Peyer's patch (tissue), 4 donors: ENCODE data around the gene NKAIN2. TPM values are rescaled to one million over a fixed set of nuclear protein-coding genes. Genes with fewer than 3 reads are reported as not detected.

Source experiments
- DNase-seq, 3 donors: peaks; one replicate each; pipeline ENCODE4 v3.0.0-alpha.2; 2017 to 2019
- H3K27ac ChIP-seq, 4 donors: fragments of 200-600 bp; sonication (generic); one replicate each; pipeline ENCODE4 v1.5.1; 2016 to 2019
- H3K27me3 ChIP-seq, 2 donors: fragments of 200-600 bp; sonication (generic); one replicate each; pipeline ENCODE4 v1.5.1; 2019
- H3K36me3 ChIP-seq, 3 donors: fragments of 200-600 bp; sonication (generic); one replicate each; pipeline ENCODE4 v1.5.1; 2016 to 2019
- H3K4me1 ChIP-seq, 4 donors: fragments of 200-600 bp; sonication (generic); one replicate each; pipeline ENCODE4 v1.5.1; 2016 to 2019
- H3K4me3 ChIP-seq, 4 donors: fragments of 200-600 bp; sonication (generic); 1 replicate in 3 of 4; 2 replicates in 1 of 4; pipeline ENCODE4 v1.5.1; 2016 to 2019; ENCODE audit warnings: mild to moderate bottlenecking in 1 of 4
- H3K9me3 ChIP-seq, 4 donors: fragments of 200-600 bp; sonication (generic); one replicate each; pipeline ENCODE4 v1.5.1; 2016 to 2019; ENCODE audit warnings: mild to moderate bottlenecking in 1 of 4
- POLR2A ChIP-seq, 2 donors: fragments of 450-650 bp; IDR thresholded peaks; one replicate each; pipeline ENCODE4 v1.5.1; 2017; ENCODE audit warnings: antibody characterized with exemption in 2 of 2, mild to moderate bottlenecking in 2 of 2, moderate library complexity in 2 of 2
- total RNA-seq, 4 donors: library from RNA; depleted of rRNA; stranded (reverse); fragments of >200 nt; gene quantifications; one replicate each; pipeline ENCODE4 v1.1.0, GENCODE V29; 2016
- TF ChIP-seq, protein P1 (sequence below), 6 experiments: fragments of 450-650 bp in 4 of 6; fragments of 200-600 bp in 2 of 6; sonication (generic) in 1 of 6; IDR thresholded peaks; one replicate each; pipeline ENCODE4 v1.5.1; 2017 to 2019; ENCODE audit warnings: antibody characterized with exemption in 6 of 6, mild to moderate bottlenecking in 3 of 6, moderate library complexity in 1 of 6

Gene NKAIN2
- total RNA-seq, 4 donors from 2014 or later = not detected

DNA sequence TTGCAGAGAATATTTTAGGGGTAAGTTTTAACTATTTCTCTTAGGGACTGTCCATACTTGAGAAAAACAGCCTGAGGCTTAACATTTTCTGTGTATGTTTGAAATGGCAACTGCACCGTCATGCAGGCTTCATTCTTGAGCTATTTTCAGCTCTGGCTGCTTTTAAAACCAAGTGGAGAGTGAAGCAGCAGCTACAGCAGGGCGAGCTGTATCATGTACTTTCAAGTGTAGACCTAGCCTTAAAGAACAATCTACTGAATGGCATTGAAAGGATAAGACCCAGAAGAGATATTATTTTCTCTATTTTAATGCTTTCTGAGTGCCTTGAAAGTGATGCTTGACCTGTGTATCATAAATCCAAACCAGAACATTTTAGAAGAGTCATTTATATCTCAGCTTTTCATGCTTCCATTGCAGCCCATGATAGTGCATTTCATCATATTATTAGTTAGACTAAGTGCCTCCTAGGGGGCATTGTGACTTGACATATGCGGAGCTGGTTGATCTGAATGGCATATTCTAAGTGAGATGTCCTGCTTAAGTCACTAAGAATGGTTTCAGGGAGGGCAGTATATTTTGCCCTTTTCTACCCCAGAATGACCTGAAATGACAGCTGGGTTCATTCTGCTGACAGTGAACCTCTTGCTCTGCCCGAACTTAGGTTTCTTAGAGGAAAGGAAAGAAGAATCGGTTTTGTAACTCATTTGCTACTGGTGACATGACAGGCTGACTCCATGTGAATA lies 85.3 kb downstream of the NKAIN2 start:
- Histone ChIP-seq H3K27ac (no peak overlapping the region), H3K36me3 (no peaks in the 10 kb centered on the region), H3K9me3 (no peaks in the 10 kb centered on the region), H3K27me3 (no peaks in the 10 kb centered on the region), H3K4me1 (no peaks in the 10 kb centered on the region), H3K4me3 (no peak overlapping the region)
- no peak for DNase-seq
- TF ChIP-seq POLR2A (IDR thresholded peaks at IDR 0.05) = no peak
- TF ChIP-seq, protein P1, sequence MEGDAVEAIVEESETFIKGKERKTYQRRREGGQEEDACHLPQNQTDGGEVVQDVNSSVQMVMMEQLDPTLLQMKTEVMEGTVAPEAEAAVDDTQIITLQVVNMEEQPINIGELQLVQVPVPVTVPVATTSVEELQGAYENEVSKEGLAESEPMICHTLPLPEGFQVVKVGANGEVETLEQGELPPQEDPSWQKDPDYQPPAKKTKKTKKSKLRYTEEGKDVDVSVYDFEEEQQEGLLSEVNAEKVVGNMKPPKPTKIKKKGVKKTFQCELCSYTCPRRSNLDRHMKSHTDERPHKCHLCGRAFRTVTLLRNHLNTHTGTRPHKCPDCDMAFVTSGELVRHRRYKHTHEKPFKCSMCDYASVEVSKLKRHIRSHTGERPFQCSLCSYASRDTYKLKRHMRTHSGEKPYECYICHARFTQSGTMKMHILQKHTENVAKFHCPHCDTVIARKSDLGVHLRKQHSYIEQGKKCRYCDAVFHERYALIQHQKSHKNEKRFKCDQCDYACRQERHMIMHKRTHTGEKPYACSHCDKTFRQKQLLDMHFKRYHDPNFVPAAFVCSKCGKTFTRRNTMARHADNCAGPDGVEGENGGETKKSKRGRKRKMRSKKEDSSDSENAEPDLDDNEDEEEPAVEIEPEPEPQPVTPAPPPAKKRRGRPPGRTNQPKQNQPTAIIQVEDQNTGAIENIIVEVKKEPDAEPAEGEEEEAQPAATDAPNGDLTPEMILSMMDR (IDR thresholded peaks at IDR 0.05) = no peak

DNA sequence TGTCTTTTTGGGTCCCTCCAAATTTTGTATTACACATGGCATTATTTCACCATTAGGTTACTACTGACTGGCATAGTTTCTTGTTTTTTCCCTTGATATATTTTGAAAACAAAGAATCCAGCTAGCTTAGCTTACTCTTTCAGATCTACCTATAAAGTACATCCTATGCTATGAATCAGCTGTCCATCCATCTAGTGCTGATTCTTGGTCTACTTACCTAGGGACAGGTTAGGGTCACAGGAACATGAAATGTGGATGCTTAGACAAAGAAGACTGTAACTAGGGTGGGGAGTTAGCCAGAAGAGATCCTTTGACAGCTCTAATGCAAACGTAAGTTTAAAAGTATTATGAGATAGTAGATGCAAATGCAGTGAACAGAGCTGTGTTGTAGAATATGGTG lies 91.7 kb downstream of the NKAIN2 start:
- H3K27me3 ChIP-seq = no peaks in the 10 kb centered on the region
- DNase-seq = no peak
- TF ChIP-seq, protein P1 (IDR thresholded peaks at IDR 0.05) = no peak
- no peak for TF ChIP-seq POLR2A (IDR thresholded peaks at IDR 0.05)
- no peaks in the 10 kb centered on the region for H3K36me3 ChIP-seq
- no peaks in the 10 kb centered on the region for H3K9me3 ChIP-seq
- no peak overlapping the region for H3K4me3 ChIP-seq
- no peaks in the 10 kb centered on the region for H3K4me1 ChIP-seq
- no peak overlapping the region for H3K27ac ChIP-seq

DNA sequence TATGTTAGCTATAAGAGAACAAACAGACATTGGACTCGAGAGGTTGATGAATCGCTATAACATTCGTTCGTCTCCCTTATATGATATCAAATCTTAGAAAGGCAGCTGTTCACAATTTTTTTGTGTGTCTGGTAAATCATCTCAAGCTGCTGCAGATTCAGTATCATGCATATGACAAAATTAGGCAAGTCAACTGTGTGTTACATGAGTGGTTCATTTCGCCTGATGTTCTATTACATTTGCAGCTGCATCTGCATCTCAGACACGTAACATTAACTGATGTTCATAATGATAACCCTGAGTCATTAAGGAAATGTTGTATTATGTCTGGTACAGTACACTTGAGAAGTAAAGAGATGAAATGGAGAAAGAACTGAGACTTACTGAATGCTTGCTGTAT lies 92.1 kb downstream of the NKAIN2 start:
- DNase-seq = no peak
- TF ChIP-seq POLR2A (IDR thresholded peaks at IDR 0.05) = no peak
- TF ChIP-seq, protein P1 (IDR thresholded peaks at IDR 0.05) = no peak
- Histone ChIP-seq H3K27me3 (no peaks in the 10 kb centered on the region), H3K4me1 (no peaks in the 10 kb centered on the region), H3K36me3 (no peaks in the 10 kb centered on the region), H3K9me3 (no peaks in the 10 kb centered on the region), H3K27ac (no peak overlapping the region), H3K4me3 (no peak overlapping the region)

DNA sequence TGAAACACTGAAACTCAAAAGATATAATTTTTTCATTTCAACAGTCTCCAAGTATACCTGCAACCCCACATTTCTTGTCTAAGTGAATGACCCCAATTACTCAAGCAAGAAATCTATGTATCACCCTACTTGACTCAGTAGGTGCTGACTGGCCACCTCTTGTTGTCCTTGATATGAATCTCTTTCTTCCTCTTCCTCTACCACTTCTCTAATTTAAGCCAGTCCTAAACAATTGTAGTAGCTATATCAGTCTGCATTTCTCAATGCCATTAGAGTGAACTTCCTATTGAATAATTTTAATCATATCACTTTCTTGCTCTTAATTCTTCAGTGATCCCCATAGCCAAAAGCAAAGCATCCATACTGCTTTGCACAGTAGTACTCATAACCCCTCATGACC lies 93.2 kb downstream of the NKAIN2 start:
- H3K27me3 ChIP-seq = no peaks in the 10 kb centered on the region
- H3K27ac ChIP-seq = no peak overlapping the region
- no peak for DNase-seq

DNA sequence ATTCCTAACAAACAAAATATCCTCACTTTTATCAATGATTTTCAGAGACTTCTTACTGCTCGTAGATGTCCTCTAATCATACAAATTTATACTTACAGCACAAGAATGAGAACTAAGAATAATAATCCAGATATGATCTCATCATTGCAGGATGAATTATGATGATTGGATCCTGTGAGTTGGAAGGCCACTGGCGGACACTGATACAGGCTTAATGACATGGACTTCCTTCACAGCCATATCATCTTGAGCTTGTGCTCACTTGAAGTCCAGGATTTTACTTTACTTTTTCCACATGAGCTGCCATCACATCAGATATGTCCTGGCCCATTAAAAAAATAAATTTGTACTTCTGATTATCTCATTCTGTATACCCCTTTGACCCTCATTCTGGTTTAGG lies 94.3 kb downstream of the NKAIN2 start:
- H3K27ac ChIP-seq = no peak overlapping the region

More for the DNA sequence above, 93.2 kb downstream of the NKAIN2 start:
- no peaks in the 10 kb centered on the region for H3K9me3 ChIP-seq
- no peaks in the 10 kb centered on the region for H3K36me3 ChIP-seq
- no peak overlapping the region for H3K4me3 ChIP-seq
- TF ChIP-seq POLR2A (IDR thresholded peaks at IDR 0.05) = no peak
- no peaks in the 10 kb centered on the region for H3K4me1 ChIP-seq

DNA sequence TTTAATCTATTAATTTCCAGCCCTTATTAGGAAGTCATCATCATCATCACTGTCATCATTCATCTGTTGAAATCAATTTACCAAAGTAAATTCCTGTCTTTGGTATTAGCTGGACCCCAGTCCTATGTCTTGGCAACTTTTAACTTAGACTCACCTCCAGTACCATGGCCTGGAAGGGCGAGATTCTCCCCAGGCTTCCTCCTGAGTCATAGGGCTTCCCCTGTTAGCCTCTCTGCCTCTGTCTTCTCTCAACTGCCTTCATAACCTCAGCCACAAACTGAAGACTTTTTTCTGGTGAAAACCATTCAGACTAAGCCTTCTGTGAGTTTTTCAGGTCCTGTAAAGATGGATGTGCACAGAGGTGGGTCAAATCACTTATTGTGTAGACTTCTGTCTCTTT lies 95.0 kb downstream of the NKAIN2 start:
- Histone ChIP-seq H3K27me3 (no peaks in the 10 kb centered on the region), H3K9me3 (no peaks in the 10 kb centered on the region), H3K4me3 (no peak overlapping the region), H3K4me1 (no peaks in the 10 kb centered on the region), H3K27ac (no peak overlapping the region), H3K36me3 (no peaks in the 10 kb centered on the region)
- no peak for DNase-seq
- TF ChIP-seq, protein P1 (IDR thresholded peaks at IDR 0.05) = no peak
- no peak for TF ChIP-seq POLR2A (IDR thresholded peaks at IDR 0.05)

More for the DNA sequence above, 94.3 kb downstream of the NKAIN2 start:
- Histone ChIP-seq H3K27me3 (no peaks in the 10 kb centered on the region), H3K4me3 (no peak overlapping the region), H3K9me3 (no peaks in the 10 kb centered on the region), H3K36me3 (no peaks in the 10 kb centered on the region), H3K4me1 (no peaks in the 10 kb centered on the region)
- no peak for DNase-seq
- TF ChIP-seq, protein P1 (IDR thresholded peaks at IDR 0.05) = no peak
- no peak for TF ChIP-seq POLR2A (IDR thresholded peaks at IDR 0.05)
